Spleen (tissue), 11 donors: ENCODE measurements around the gene KDM3B. TPM values are rescaled to one million over a fixed set of nuclear protein-coding genes. Genes with fewer than 3 reads are reported as not detected.

Experiments
- DNase-seq: peaks from one replicate; pipeline ENCODE4 v3.0.0-alpha.2; 2020
- H3K27ac ChIP-seq, 8 donors: fragments of 200-600 bp; sonication (generic) in 7 of 8; 1 replicate in 4 of 8; 2 replicates in 4 of 8; pipeline versions ENCODE4 v1.5.0 to v1.8.0; 2016 to 2021; ENCODE audit warnings: inconsistent platforms in 4 of 8, mild to moderate bottlenecking in 4 of 8, moderate library complexity in 1 of 8
- H3K27me3 ChIP-seq, 7 donors: fragments of 200-600 bp; sonication (generic) in 6 of 7; replicated peaks in 1 of 7; 1 replicate in 4 of 7; 2 replicates in 3 of 7; pipeline versions ENCODE4 v1.5.0 to v1.8.0; 2016 to 2021; ENCODE audit warnings: inconsistent platforms in 3 of 7, mild to moderate bottlenecking in 1 of 7
- H3K36me3 ChIP-seq, 6 donors: fragments of 200-600 bp; sonication (generic) in 5 of 6; 1 replicate in 4 of 6; 2 replicates in 2 of 6; pipeline versions ENCODE4 v1.5.0 to v1.8.0; 2016 to 2021; ENCODE audit warnings: inconsistent platforms in 2 of 6
- H3K4me1 ChIP-seq, 6 donors: fragments of 200-600 bp; sonication (generic) in 5 of 6; 1 replicate in 3 of 6; 2 replicates in 3 of 6; pipeline versions ENCODE4 v1.5.0 to v1.8.0; 2016 to 2021; ENCODE audit warnings: inconsistent platforms in 3 of 6
- H3K4me3 ChIP-seq, 8 donors: fragments of 200-600 bp; sonication (generic) in 7 of 8; 1 replicate in 4 of 8; 2 replicates in 4 of 8; pipeline versions ENCODE4 v1.5.0 to v1.8.0; 2016 to 2021; ENCODE audit warnings: inconsistent platforms in 4 of 8, mild to moderate bottlenecking in 4 of 8, moderate library complexity in 2 of 8
- H3K9me3 ChIP-seq, 8 donors: fragments of 200-600 bp; sonication (generic) in 7 of 8; 1 replicate in 4 of 8; 2 replicates in 4 of 8; pipeline versions ENCODE4 v1.5.0 to v1.8.0; 2016 to 2021; ENCODE audit warnings: inconsistent platforms in 4 of 8
- CTCF ChIP-seq, 11 experiments: fragments of 200-600 bp in 7 of 11; fragments of 450-650 bp in 4 of 11; sonication (generic) in 4 of 11; IDR thresholded peaks in 8 of 11; conservative IDR thresholded peaks in 3 of 11; 1 replicate in 7 of 11; 2 replicates in 4 of 11; pipeline versions ENCODE4 v1.4.0 to v1.8.0; 2016 to 2021; ENCODE audit warnings: antibody characterized with exemption in 11 of 11, inconsistent platforms in 4 of 11, mild to moderate bottlenecking in 1 of 11
- POLR2A ChIP-seq, 3 donors: fragments of 450-650 bp; IDR thresholded peaks; one replicate each; pipeline ENCODE4 v1.5.1; 2017; ENCODE audit warnings: antibody characterized with exemption in 3 of 3, mild to moderate bottlenecking in 1 of 3
- POLR2AphosphoS5 ChIP-seq, 3 donors: sonication (generic); formaldehyde crosslinking; IDR thresholded peaks; one replicate each; pipeline ENCODE4 v1.5.1; 2017; ENCODE audit warnings: antibody characterized with exemption in 3 of 3
- WGBS, 5 donors: extraction: QIAGEN DNeasy Blood & Tissue Kit in 3 of 5; methylation state at CpG; one replicate each; pipeline versions ENCODE4 v1.1.5 to v1.1.7; 2013 to 2018; 5-methylcytosine and 5-hydroxymethylcytosine counted together
- intact Hi-C: fragments of 100-400 bp; cut with DNase I; formaldehyde crosslinking; loops from one replicate; pipeline ENCODE4 v1.15.0; 2023; ENCODE audit warnings: low total_unique reads
- polyA plus RNA-seq, 3 donors: library from polyadenylated mRNA; stranded (reverse); fragments of 200-250 nt; gene quantifications; one replicate each; pipeline ENCODE4 v1.2.1, GENCODE V29; 2013
- total RNA-seq, 7 donors: library from RNA; depleted of rRNA in 3 of 7; stranded (reverse); fragments of >200 nt in 3 of 7; fragmentation: NEBNext Ultra II Directional in 4 of 7; extraction: Animal tissue kit (Norgen Biotek cat#: 25700) in 4 of 7; gene quantifications; one replicate each; pipeline versions ENCODE4 v1.1.0 to v1.2.1, GENCODE V29; 2016 to 2021
- donor health status: healthy with polysubstance abuse.
- donor health status: DM: no; HTN: no; CAD: no; lungs with moderate emphysema.
- donor health status: DM: no; HTN: no; CAD: no.
- donor health status: Bipolar disorder and iron deficiency.
- donor health status: healthy.
- donor health status: DM: no; HTN: no; CAD: no.
- donor health status: DM: yes; HTN: yes; CAD: no.

Gene KDM3B
- total and polyA plus RNA-seq, 10 donors, result 21.6 to 90.6 (median 75.1) TPM

GRCh38 chr5:138369261-138369660 is 16.8 kb downstream of the KDM3B start:
- Histone ChIP-seq H3K27ac (peak overlapping the region; percentile 2 to 92 (median 84)), H3K4me1 (peaks cover 15 to 91% (median 69%) of the 10 kb centered on the region in 6 donors), H3K9me3 (no peaks in the 10 kb centered on the region), H3K27me3 (no peaks in the 10 kb centered on the region), H3K4me3 (peak overlapping the region in 1 of 8 donors; percentile 46), H3K36me3 (peaks cover 0 to 24% (median 17%) of the 10 kb centered on the region in 6 donors)
- intact Hi-C loops, result no loop called here
- 43 to 69% (median 52%) methylated on average over 5 of the region's 5 CpGs for WGBS, 5 donors
- no peak for DNase-seq
- TF ChIP-seq POLR2A (IDR thresholded peaks at IDR 0.05) (no peak), CTCF (IDR thresholded peaks at IDR 0.05 in 8 of 11, conservative IDR thresholded peaks at IDR 0.05 in 3 of 11) (no peak), POLR2AphosphoS5 (IDR thresholded peaks at IDR 0.05) (no peak)

GRCh38 chr5:138369706-138370105 is 17.2 kb downstream of the KDM3B start:
- intact Hi-C loops, result no loop called here
- WGBS, 5 donors, result 25 to 70% (median 62%) methylated on average over 2 of the region's 2 CpGs
- peak overlapping the region; percentile 2 to 92 (median 84) for H3K27ac ChIP-seq

GRCh38 chr5:138370537-138370936 is 18.1 kb downstream of the KDM3B start:
- H3K27ac ChIP-seq, result peak overlapping the region in 7 of 8 donors; percentile 75 to 92 (median 87)
- no peak for DNase-seq
- TF ChIP-seq POLR2A (IDR thresholded peaks at IDR 0.05) (no peak), POLR2AphosphoS5 (IDR thresholded peaks at IDR 0.05) (no peak), CTCF (IDR thresholded peaks at IDR 0.05 in 8 of 11, conservative IDR thresholded peaks at IDR 0.05 in 3 of 11) (no peak)
- peak overlapping the region in 2 of 8 donors; percentile 6 to 46 for H3K4me3 ChIP-seq
- H3K27me3 ChIP-seq, result no peaks in the 10 kb centered on the region
- peaks cover 0 to 37% (median 28%) of the 10 kb centered on the region in 6 donors for H3K36me3 ChIP-seq
- WGBS, 5 donors, result 84 to 98% (median 88%) methylated on average over 3 of the region's 3 CpGs
- H3K9me3 ChIP-seq, result no peaks in the 10 kb centered on the region
- peaks cover 15 to 78% (median 66%) of the 10 kb centered on the region in 6 donors for H3K4me1 ChIP-seq
- intact Hi-C loops, result no loop called here

More at GRCh38 chr5:138369706-138370105, 17.2 kb downstream of the KDM3B start:
- no peak for TF ChIP-seq CTCF (IDR thresholded peaks at IDR 0.05 in 8 of 11, conservative IDR thresholded peaks at IDR 0.05 in 3 of 11)
- TF ChIP-seq POLR2AphosphoS5 (IDR thresholded peaks at IDR 0.05), result peak in 1 of 3 donors; percentile 17
- no peaks in the 10 kb centered on the region for H3K9me3 ChIP-seq
- H3K4me1 ChIP-seq, result peaks cover 15 to 87% (median 69%) of the 10 kb centered on the region in 6 donors
- no peak for DNase-seq
- peaks cover 0 to 28% (median 21%) of the 10 kb centered on the region in 6 donors for H3K36me3 ChIP-seq
- peak overlapping the region in 2 of 8 donors; percentile 6 to 46 for H3K4me3 ChIP-seq
- H3K27me3 ChIP-seq, result no peaks in the 10 kb centered on the region

GRCh38 chr5:138371454-138371853 is 19.0 kb downstream of the KDM3B start:
- Histone ChIP-seq H3K27ac (peak overlapping the region in 3 of 8 donors; percentile 25 to 92 (median 90)), H3K4me1 (peaks cover 15 to 69% (median 58%) of the 10 kb centered on the region in 6 donors), H3K9me3 (no peaks in the 10 kb centered on the region), H3K27me3 (no peaks in the 10 kb centered on the region), H3K36me3 (peaks cover 0 to 46% (median 37%) of the 10 kb centered on the region in 6 donors), H3K4me3 (no peak overlapping the region)
- intact Hi-C loops, result no loop called here
- TF ChIP-seq CTCF (IDR thresholded peaks at IDR 0.05 in 8 of 11, conservative IDR thresholded peaks at IDR 0.05 in 3 of 11) (no peak), POLR2AphosphoS5 (IDR thresholded peaks at IDR 0.05) (no peak), POLR2A (IDR thresholded peaks at IDR 0.05) (no peak)
- DNase-seq, result no peak
- 94 to 96% (median 95%) methylated on average over 2 of the region's 2 CpGs for WGBS, 5 donors
